ENCODE results near the gene NELFA. TPM values are rescaled to one million over a fixed set of nuclear protein-coding genes. Genes with fewer than 3 reads are reported as not detected.

The NELFA gene
- total RNA-seq, 1 experiment from 2014 or later: 27.0 TPM

- ChIA-PET CTCF (interaction anchor here (0.6 kb wide), 1 partner anchor 193 kb away, joined by 3 read pairs; no protein-coding TSS in a partner anchor), POLR2A (no interaction called here)
- intact Hi-C loops (cut with micrococcal nuclease; ENCODE audit: unreplicated experiment) (no loop called here), in situ Hi-C loops (cut with HindIII; ENCODE audit: low pct_unique_long_range_greater_than_20kb, low sequenced_read_pairs) (no loop called here)
- no TSS peak for BruUV-seq (replicated peaks)
- ATAC-seq: no peak
- peaks cover 2% of the 10 kb centered on the region for H3K36me3 ChIP-seq (ENCODE audit: control insufficient read depth, insufficient read depth, low read length)
- no peaks in the 10 kb centered on the region for H3K4me1 ChIP-seq (ENCODE audit: control insufficient read depth, insufficient read depth, low read length)
- TF ChIP-seq TCF7L2 (IDR thresholded peaks at IDR 0.05; ENCODE audit: low read depth, low read length) (no peak), POLR2AphosphoS5 (IDR thresholded peaks at IDR 0.05; ENCODE audit: low read depth, low read length) (no peak), SIN3A (IDR thresholded peaks at IDR 0.05; ENCODE audit: borderline replicate concordance, insufficient read depth, low read depth, low read length) (no peak)
- TF ChIP-seq, protein P1, sequence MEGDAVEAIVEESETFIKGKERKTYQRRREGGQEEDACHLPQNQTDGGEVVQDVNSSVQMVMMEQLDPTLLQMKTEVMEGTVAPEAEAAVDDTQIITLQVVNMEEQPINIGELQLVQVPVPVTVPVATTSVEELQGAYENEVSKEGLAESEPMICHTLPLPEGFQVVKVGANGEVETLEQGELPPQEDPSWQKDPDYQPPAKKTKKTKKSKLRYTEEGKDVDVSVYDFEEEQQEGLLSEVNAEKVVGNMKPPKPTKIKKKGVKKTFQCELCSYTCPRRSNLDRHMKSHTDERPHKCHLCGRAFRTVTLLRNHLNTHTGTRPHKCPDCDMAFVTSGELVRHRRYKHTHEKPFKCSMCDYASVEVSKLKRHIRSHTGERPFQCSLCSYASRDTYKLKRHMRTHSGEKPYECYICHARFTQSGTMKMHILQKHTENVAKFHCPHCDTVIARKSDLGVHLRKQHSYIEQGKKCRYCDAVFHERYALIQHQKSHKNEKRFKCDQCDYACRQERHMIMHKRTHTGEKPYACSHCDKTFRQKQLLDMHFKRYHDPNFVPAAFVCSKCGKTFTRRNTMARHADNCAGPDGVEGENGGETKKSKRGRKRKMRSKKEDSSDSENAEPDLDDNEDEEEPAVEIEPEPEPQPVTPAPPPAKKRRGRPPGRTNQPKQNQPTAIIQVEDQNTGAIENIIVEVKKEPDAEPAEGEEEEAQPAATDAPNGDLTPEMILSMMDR (IDR thresholded peaks at IDR 0.05): no peak
- TF ChIP-seq, protein P2, sequence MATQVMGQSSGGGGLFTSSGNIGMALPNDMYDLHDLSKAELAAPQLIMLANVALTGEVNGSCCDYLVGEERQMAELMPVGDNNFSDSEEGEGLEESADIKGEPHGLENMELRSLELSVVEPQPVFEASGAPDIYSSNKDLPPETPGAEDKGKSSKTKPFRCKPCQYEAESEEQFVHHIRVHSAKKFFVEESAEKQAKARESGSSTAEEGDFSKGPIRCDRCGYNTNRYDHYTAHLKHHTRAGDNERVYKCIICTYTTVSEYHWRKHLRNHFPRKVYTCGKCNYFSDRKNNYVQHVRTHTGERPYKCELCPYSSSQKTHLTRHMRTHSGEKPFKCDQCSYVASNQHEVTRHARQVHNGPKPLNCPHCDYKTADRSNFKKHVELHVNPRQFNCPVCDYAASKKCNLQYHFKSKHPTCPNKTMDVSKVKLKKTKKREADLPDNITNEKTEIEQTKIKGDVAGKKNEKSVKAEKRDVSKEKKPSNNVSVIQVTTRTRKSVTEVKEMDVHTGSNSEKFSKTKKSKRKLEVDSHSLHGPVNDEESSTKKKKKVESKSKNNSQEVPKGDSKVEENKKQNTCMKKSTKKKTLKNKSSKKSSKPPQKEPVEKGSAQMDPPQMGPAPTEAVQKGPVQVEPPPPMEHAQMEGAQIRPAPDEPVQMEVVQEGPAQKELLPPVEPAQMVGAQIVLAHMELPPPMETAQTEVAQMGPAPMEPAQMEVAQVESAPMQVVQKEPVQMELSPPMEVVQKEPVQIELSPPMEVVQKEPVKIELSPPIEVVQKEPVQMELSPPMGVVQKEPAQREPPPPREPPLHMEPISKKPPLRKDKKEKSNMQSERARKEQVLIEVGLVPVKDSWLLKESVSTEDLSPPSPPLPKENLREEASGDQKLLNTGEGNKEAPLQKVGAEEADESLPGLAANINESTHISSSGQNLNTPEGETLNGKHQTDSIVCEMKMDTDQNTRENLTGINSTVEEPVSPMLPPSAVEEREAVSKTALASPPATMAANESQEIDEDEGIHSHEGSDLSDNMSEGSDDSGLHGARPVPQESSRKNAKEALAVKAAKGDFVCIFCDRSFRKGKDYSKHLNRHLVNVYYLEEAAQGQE (IDR thresholded peaks at IDR 0.05; ENCODE audit: insufficient read depth in 1 of 2, low read depth in 2 of 2, low read length in 1 of 2): no peak
- no peak for DNase-seq (ENCODE audit: low read depth, low spot score)
- H3K9me3 ChIP-seq (ENCODE audit: control insufficient read depth, insufficient read depth, low read depth, low read length): no peaks in the 10 kb centered on the region
- H3K27me3 ChIP-seq (ENCODE audit: control insufficient read depth, insufficient read depth, low read length): no peaks in the 10 kb centered on the region
- H3K27ac ChIP-seq (ENCODE audit: low read length): no peak overlapping the region
- H3K4me3 ChIP-seq (ENCODE audit: low read depth in 2 of 2, low read length in 2 of 2): no peak overlapping the region
Measured at GRCh38 chr4:1961563-1961962, 47.2 kb downstream of the NELFA start.

DNA sequence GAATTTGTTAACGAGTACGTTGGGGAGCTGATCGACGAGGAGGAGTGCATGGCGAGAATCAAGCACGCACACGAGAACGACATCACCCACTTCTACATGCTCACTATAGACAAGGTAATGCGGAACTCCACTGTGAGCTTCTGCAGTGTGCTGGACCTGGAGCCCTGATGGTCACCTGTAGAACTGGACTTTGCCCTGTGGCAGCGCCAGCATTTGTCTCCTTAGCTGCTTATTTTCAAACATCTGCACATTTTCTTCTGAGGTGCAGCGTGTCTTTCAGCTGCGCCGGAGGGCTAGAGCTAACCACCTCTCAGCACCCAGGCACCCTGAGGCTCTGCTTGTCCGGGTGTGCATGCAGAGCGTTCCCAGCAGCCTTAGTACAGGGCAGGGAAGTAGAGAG, 47.7 kb downstream of the NELFA start:
- Histone ChIP-seq H3K36me3 (ENCODE audit: control insufficient read depth, insufficient read depth, low read length) (peaks cover 1% of the 10 kb centered on the region), H3K9me3 (ENCODE audit: control insufficient read depth, insufficient read depth, low read depth, low read length) (no peaks in the 10 kb centered on the region), H3K4me3 (ENCODE audit: low read depth in 2 of 2, low read length in 2 of 2) (no peak overlapping the region), H3K4me1 (ENCODE audit: control insufficient read depth, insufficient read depth, low read length) (no peaks in the 10 kb centered on the region), H3K27me3 (ENCODE audit: control insufficient read depth, insufficient read depth, low read length) (no peaks in the 10 kb centered on the region), H3K27ac (ENCODE audit: low read length) (no peak overlapping the region)
- TF ChIP-seq POLR2AphosphoS5 (IDR thresholded peaks at IDR 0.05; ENCODE audit: low read depth, low read length): no peak
- no peak for TF ChIP-seq TCF7L2 (IDR thresholded peaks at IDR 0.05; ENCODE audit: low read depth, low read length)
- no peak for TF ChIP-seq SIN3A (IDR thresholded peaks at IDR 0.05; ENCODE audit: borderline replicate concordance, insufficient read depth, low read depth, low read length)
- TF ChIP-seq, protein P2 (IDR thresholded peaks at IDR 0.05; ENCODE audit: insufficient read depth in 1 of 2, low read depth in 2 of 2, low read length in 1 of 2): no peak
- TF ChIP-seq, protein P1 (IDR thresholded peaks at IDR 0.05): no peak
- ATAC-seq: no peak
- intact Hi-C loops (cut with micrococcal nuclease; ENCODE audit: unreplicated experiment) (no loop called here), in situ Hi-C loops (cut with HindIII; ENCODE audit: low pct_unique_long_range_greater_than_20kb, low sequenced_read_pairs) (no loop called here)
- POLR2A ChIA-PET: no interaction called here
- no TSS peak for BruUV-seq (replicated peaks)
- CTCF ChIA-PET: interaction anchor here (0.6 kb wide), 1 partner anchor 193 kb away, joined by 3 read pairs; no protein-coding TSS in a partner anchor
- no peak for DNase-seq (ENCODE audit: low read depth, low spot score)
